ENCODE data around the gene ABCB7. TPM values are rescaled to one million over a fixed set of nuclear protein-coding genes. Genes with fewer than 3 reads are reported as not detected.

ABCB7 gene
- total RNA-seq, 2 donors from 2014 or later = 27.9 to 31.8 TPM

DNA sequence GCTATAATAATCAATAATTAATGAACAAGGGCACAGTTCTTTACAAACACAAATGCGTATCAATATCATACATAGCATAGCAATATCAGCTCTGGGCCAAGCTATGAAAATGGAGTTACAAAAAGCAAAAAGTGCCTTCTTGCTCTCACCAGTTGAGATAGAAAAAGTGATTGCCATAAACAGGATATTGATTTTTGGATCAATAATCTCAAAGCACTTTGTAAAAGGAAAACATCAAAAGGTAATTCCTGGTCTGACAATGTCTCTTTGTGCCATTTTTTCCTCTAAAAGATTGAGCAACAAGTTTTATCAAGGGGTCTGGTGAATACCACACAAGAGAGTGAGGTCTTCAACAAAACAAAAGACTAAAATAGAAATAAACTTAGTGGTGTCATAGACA is 42.4 kb downstream of the ABCB7 start:
- Histone ChIP-seq H3K9me3 (no peaks in the 10 kb centered on the region), H3K4me1 (no peaks in the 10 kb centered on the region), H3K27ac (no peak overlapping the region), H3K27me3 (no peaks in the 10 kb centered on the region), H3K36me3 (no peaks in the 10 kb centered on the region), H3K4me3 (no peak overlapping the region), H3K9ac (ENCODE audit: low read depth in 2 of 2, low read length in 2 of 2) (no peak overlapping the region)
- DNase-seq = no peak
- TF ChIP-seq, protein P1, sequence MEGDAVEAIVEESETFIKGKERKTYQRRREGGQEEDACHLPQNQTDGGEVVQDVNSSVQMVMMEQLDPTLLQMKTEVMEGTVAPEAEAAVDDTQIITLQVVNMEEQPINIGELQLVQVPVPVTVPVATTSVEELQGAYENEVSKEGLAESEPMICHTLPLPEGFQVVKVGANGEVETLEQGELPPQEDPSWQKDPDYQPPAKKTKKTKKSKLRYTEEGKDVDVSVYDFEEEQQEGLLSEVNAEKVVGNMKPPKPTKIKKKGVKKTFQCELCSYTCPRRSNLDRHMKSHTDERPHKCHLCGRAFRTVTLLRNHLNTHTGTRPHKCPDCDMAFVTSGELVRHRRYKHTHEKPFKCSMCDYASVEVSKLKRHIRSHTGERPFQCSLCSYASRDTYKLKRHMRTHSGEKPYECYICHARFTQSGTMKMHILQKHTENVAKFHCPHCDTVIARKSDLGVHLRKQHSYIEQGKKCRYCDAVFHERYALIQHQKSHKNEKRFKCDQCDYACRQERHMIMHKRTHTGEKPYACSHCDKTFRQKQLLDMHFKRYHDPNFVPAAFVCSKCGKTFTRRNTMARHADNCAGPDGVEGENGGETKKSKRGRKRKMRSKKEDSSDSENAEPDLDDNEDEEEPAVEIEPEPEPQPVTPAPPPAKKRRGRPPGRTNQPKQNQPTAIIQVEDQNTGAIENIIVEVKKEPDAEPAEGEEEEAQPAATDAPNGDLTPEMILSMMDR (IDR thresholded peaks at IDR 0.05) = no peak
- intact Hi-C loops (cut with DNase I) = no loop called here

DNA sequence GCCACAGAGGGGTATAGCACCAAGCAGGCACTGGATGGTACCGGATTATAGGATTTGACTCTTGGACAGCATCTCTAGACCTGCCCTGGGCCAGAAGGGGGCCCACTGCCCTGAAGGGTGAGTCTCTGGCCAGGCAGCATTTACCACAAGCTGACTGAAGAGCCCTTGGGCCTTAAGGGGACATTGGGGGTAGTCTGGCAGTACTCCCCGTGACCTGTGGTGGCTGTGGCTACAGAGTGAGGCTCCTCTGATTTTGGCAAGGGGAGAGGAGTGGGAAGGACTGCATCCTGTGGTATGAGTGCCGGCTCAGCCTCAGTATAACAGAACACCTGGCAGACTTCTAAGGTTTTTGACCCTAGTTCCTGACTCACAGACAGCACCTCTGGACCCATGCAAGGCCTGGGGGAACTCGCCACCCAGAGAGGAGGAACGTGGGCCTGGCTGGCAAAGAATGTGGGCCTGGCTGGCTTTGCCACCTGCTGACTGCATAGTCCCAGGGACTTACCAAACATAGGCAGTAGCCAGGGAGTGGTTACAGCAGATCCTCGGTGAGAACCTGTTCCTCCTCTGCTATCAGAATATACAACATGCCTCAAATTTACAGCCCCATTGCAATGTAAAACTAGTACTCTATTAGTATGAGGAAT is 48.1 kb downstream of the ABCB7 start:
- TF ChIP-seq, protein P1 (IDR thresholded peaks at IDR 0.05) = no peak
- intact Hi-C loops (cut with DNase I) = no loop called here
- no peak overlapping the region for H3K4me3 ChIP-seq
- no peaks in the 10 kb centered on the region for H3K9me3 ChIP-seq
- H3K9ac ChIP-seq (ENCODE audit: low read depth in 2 of 2, low read length in 2 of 2) = no peak overlapping the region
- H3K36me3 ChIP-seq = no peaks in the 10 kb centered on the region
- no peaks in the 10 kb centered on the region for H3K27me3 ChIP-seq
- DNase-seq = no peak
- no peaks in the 10 kb centered on the region for H3K4me1 ChIP-seq
- H3K27ac ChIP-seq = no peak overlapping the region

DNA sequence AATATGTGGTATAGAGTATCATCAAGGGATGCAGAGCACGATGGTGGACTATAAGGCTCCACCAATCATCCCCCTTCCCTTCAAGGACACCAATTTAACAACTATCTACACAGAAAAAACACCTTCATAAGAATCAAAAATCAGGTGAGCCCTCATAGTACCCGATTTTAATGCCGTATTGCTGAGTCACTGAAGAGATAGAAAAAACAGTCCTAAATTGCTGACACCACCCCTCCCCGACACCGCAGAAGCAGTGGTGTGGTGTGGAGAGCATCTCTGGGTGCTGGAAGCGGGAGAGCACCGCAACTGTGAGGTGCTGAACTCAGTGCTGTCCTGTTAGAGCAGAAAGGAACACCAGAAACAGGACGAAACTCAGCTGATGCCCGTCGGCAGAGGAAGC is 49.3 kb downstream of the ABCB7 start:
- intact Hi-C loops (cut with DNase I) = no loop called here
- TF ChIP-seq, protein P1 (IDR thresholded peaks at IDR 0.05) = no peak
- Histone ChIP-seq H3K9ac (ENCODE audit: low read depth in 2 of 2, low read length in 2 of 2) (no peak overlapping the region), H3K27ac (no peak overlapping the region), H3K9me3 (no peaks in the 10 kb centered on the region), H3K4me3 (no peak overlapping the region), H3K4me1 (no peaks in the 10 kb centered on the region), H3K36me3 (no peaks in the 10 kb centered on the region), H3K27me3 (no peaks in the 10 kb centered on the region)
- no peak for DNase-seq

- intact Hi-C loops (cut with DNase I) = no loop called here
- Histone ChIP-seq H3K27me3 (no peaks in the 10 kb centered on the region), H3K27ac (no peak overlapping the region), H3K9me3 (no peaks in the 10 kb centered on the region), H3K4me1 (no peaks in the 10 kb centered on the region), H3K9ac (ENCODE audit: low read depth in 2 of 2, low read length in 2 of 2) (no peak overlapping the region), H3K4me3 (no peak overlapping the region), H3K36me3 (no peaks in the 10 kb centered on the region)
- TF ChIP-seq, protein P1 (IDR thresholded peaks at IDR 0.05) = no peak
- DNase-seq = no peak
Observed at GRCh38 chrX:75096331-75096730, 59.8 kb downstream of the ABCB7 start.

DNA sequence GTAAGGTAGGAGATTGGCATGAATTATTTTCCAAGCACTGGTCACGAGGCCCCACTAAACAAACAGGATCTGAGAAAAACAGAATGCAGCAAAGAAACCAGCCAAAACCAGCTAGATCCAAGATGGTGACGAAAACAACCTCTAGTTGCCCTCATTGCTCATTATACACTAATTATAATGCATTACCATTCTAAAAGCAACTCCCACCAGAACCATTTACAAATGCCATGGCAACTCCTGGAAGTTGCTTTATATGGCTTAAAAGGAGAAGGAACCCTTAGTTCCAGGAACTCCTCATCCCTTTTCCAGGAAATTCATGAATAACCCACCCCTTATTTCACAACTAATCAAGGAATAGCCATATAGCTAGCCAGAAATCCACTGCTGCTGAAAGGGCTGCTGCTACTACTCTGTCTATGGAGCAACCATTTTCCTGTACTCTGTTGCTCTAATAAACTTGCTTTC is 69.3 kb downstream of the ABCB7 start:
- TF ChIP-seq, protein P1 (IDR thresholded peaks at IDR 0.05) = no peak
- H3K4me3 ChIP-seq = no peak overlapping the region
- DNase-seq = no peak
- no peaks in the 10 kb centered on the region for H3K27me3 ChIP-seq
- intact Hi-C loops (cut with DNase I) = no loop called here
- H3K9ac ChIP-seq (ENCODE audit: low read depth in 2 of 2, low read length in 2 of 2) = no peak overlapping the region
- H3K4me1 ChIP-seq = no peaks in the 10 kb centered on the region
- H3K9me3 ChIP-seq = no peaks in the 10 kb centered on the region
- no peak overlapping the region for H3K27ac ChIP-seq
- no peaks in the 10 kb centered on the region for H3K36me3 ChIP-seq

All from colonic mucosa (tissue), 4 donors.